ENCODE measurements around the gene WAPL. TPM values are rescaled to one million over a fixed set of nuclear protein-coding genes. Genes with fewer than 3 reads are reported as not detected.
A peak's percentile ranks its signal among the peaks of the same experiment; 100 is the strongest.

WAPL gene
- total and polyA plus RNA-seq, 10 of the 15 experiments (the other 5 are each of a cell fraction or from before 2014, with no cell fraction given), result 15.7 to 45.8 (median 29.0) TPM

DNA sequence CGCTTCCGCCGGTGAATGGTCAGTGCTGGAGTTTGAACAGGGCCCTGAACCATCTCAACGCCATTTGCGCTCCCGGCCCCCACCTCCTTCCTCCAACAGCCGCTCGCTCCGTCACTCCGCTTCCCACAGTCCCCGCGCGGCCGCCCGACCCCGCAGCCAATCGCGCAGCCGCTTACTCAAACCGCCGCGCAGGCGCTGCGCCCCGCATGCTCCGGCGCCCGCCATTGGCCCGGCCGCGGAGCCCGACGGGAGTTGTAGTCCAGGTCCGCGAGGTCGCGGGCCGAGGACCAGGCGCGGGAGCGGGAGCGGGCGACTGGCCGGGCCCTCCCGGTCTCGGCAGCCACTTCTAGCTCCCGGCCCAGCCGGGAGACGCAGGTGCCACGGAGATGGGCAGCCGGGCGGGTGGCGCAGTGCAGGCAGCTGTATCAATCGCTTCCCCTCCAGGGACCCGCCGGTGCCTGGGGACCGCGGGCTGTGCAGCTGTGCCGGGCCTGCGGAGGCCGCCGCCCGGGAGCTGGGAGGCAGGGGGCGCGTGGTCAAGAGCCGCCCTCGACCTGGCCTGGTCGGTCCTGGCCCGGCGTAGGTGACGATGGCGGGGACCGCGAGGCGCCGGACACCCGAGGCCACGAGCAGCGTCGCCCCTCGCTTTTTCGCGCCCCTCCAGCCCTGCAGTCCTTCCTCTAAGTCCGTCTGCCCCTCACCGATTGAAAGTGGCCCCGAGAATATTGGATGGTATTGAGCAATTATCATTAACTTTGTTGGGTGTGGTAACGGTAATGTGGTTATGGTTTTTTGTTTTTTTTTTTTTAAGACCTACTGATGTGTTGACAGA is at the start of gene WAPL (continued):
- TF ChIP-seq, protein P1, sequence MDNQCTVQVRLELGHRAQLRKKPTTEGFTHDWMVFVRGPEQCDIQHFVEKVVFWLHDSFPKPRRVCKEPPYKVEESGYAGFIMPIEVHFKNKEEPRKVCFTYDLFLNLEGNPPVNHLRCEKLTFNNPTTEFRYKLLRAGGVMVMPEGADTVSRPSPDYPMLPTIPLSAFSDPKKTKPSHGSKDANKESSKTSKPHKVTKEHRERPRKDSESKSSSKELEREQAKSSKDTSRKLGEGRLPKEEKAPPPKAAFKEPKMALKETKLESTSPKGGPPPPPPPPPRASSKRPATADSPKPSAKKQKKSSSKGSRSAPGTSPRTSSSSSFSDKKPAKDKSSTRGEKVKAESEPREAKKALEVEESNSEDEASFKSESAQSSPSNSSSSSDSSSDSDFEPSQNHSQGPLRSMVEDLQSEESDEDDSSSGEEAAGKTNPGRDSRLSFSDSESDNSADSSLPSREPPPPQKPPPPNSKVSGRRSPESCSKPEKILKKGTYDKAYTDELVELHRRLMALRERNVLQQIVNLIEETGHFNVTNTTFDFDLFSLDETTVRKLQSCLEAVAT (IDR thresholded peaks at IDR 0.05), result no peak
- peak; percentile 95 for TF ChIP-seq LARP7 (IDR thresholded peaks at IDR 0.05)
- TF ChIP-seq MTA3 (IDR thresholded peaks at IDR 0.05; ENCODE audit: borderline replicate concordance, low read length), result no peak
- TF ChIP-seq, protein P2, sequence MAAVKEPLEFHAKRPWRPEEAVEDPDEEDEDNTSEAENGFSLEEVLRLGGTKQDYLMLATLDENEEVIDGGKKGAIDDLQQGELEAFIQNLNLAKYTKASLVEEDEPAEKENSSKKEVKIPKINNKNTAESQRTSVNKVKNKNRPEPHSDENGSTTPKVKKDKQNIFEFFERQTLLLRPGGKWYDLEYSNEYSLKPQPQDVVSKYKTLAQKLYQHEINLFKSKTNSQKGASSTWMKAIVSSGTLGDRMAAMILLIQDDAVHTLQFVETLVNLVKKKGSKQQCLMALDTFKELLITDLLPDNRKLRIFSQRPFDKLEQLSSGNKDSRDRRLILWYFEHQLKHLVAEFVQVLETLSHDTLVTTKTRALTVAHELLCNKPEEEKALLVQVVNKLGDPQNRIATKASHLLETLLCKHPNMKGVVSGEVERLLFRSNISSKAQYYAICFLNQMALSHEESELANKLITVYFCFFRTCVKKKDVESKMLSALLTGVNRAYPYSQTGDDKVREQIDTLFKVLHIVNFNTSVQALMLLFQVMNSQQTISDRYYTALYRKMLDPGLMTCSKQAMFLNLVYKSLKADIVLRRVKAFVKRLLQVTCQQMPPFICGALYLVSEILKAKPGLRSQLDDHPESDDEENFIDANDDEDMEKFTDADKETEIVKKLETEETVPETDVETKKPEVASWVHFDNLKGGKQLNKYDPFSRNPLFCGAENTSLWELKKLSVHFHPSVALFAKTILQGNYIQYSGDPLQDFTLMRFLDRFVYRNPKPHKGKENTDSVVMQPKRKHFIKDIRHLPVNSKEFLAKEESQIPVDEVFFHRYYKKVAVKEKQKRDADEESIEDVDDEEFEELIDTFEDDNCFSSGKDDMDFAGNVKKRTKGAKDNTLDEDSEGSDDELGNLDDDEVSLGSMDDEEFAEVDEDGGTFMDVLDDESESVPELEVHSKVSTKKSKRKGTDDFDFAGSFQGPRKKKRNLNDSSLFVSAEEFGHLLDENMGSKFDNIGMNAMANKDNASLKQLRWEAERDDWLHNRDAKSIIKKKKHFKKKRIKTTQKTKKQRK (IDR thresholded peaks at IDR 0.05; ENCODE audit: low read depth, low read length), result no peak
- TF ChIP-seq PAX5 (IDR thresholded peaks at IDR 0.05; ENCODE audit: borderline replicate concordance, low read depth, low read length), result peak; percentile 45; the same call in 1 of the 2 replicates
- TF ChIP-seq HDAC2 (IDR thresholded peaks at IDR 0.05), result no peak
- TF ChIP-seq HDGF (IDR thresholded peaks at IDR 0.05), result no peak
- TF ChIP-seq ETV6 (conservative IDR thresholded peaks at IDR 0.05 in 1 of 2, IDR thresholded peaks at IDR 0.05 in 1 of 2; ENCODE audit: borderline replicate concordance in 1 of 2, low read depth in 1 of 2), result no peak
- TF ChIP-seq NFXL1 (IDR thresholded peaks at IDR 0.05; ENCODE audit: borderline replicate concordance), result no peak
- no peak; the same call in 1 of the 2 replicates for TF ChIP-seq POLR2AphosphoS5 (IDR thresholded peaks at IDR 0.05; ENCODE audit: low read length)
- no peak for TF ChIP-seq CHD1 (IDR thresholded peaks at IDR 0.05; ENCODE audit: low read depth, low read length)
- no peak for TF ChIP-seq RELA (IDR thresholded peaks at IDR 0.05; ENCODE audit: borderline replicate concordance, partially characterized antibody)
- no peak for TF ChIP-seq CEBPB (IDR thresholded peaks at IDR 0.05; ENCODE audit: borderline replicate concordance in 1 of 2, low read depth in 2 of 2, low read length in 2 of 2)
- TF ChIP-seq MYB (IDR thresholded peaks at IDR 0.05; ENCODE audit: borderline replicate concordance, low read depth, low read length), result peak; percentile 66; the same call in 1 of the 2 replicates
- no peak for TF ChIP-seq RCOR1 (conservative IDR thresholded peaks at IDR 0.05; ENCODE audit: low read depth, low read length)
- peak; percentile 87 for TF ChIP-seq KLF5 (IDR thresholded peaks at IDR 0.05; ENCODE audit: partially characterized antibody)
- peak; percentile 28; the same call in 1 of the 2 replicates for TF ChIP-seq POLR2AphosphoS2 (IDR thresholded peaks at IDR 0.05; ENCODE audit: low read depth, low read length)
- TF ChIP-seq, protein P3, sequence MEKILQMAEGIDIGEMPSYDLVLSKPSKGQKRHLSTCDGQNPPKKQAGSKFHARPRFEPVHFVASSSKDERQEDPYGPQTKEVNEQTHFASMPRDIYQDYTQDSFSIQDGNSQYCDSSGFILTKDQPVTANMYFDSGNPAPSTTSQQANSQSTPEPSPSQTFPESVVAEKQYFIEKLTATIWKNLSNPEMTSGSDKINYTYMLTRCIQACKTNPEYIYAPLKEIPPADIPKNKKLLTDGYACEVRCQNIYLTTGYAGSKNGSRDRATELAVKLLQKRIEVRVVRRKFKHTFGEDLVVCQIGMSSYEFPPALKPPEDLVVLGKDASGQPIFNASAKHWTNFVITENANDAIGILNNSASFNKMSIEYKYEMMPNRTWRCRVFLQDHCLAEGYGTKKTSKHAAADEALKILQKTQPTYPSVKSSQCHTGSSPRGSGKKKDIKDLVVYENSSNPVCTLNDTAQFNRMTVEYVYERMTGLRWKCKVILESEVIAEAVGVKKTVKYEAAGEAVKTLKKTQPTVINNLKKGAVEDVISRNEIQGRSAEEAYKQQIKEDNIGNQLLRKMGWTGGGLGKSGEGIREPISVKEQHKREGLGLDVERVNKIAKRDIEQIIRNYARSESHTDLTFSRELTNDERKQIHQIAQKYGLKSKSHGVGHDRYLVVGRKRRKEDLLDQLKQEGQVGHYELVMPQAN (conservative IDR thresholded peaks at IDR 0.05), result peak; percentile 79
- peak; percentile 98 for TF ChIP-seq YY1 (IDR thresholded peaks at IDR 0.05; ENCODE audit: low read depth, low read length)
- TF ChIP-seq FOS (IDR thresholded peaks at IDR 0.05; ENCODE audit: borderline replicate concordance, extremely low read depth, insufficient read length), result peak; percentile 7
- TF ChIP-seq, protein P4, sequence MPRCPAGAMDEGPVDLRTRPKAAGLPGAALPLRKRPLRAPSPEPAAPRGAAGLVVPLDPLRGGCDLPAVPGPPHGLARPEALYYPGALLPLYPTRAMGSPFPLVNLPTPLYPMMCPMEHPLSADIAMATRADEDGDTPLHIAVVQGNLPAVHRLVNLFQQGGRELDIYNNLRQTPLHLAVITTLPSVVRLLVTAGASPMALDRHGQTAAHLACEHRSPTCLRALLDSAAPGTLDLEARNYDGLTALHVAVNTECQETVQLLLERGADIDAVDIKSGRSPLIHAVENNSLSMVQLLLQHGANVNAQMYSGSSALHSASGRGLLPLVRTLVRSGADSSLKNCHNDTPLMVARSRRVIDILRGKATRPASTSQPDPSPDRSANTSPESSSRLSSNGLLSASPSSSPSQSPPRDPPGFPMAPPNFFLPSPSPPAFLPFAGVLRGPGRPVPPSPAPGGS (IDR thresholded peaks at IDR 0.05; ENCODE audit: borderline replicate concordance, insufficient read depth, low read depth, low read length, poor library complexity, severe bottlenecking), result no peak
